DOHH2 (cell line): Measurements from ENCODE around the gene ALCAM.

Experiments used
- H3F3A ChIP-seq: fragments of 200-600 bp; sonication (generic), shearing (Covaris generic); 2 replicates; pipeline ENCODE4 v1.6.0; 2016; ENCODE audit warnings: antibody characterized with exemption, mild to moderate bottlenecking; ENCODE audit not compliant: control insufficient read depth, insufficient read depth
- H3K27ac ChIP-seq: fragments of 200-600 bp; sonication (generic); 2 replicates; pipeline ENCODE4 v1.5.1; 2014; ENCODE audit warnings: low read depth, mild to moderate bottlenecking, low read length, moderate library complexity
- H3K27me3 ChIP-seq: fragments of 200-600 bp; sonication (generic); 2 replicates; pipeline ENCODE4 v1.6.1; 2014; ENCODE audit warnings: mild to moderate bottlenecking, low read length, mixed read lengths; ENCODE audit not compliant: control insufficient read depth
- H3K36me3 ChIP-seq: fragments of 200-600 bp; sonication (generic); 2 replicates; pipeline ENCODE4 v1.6.1; 2014; ENCODE audit warnings: mild to moderate bottlenecking, low read length, moderate library complexity, mixed read lengths; ENCODE audit not compliant: control insufficient read depth
- H3K4me1 ChIP-seq: fragments of 200-600 bp; sonication (generic); 2 replicates; pipeline ENCODE4 v1.6.1; 2014; ENCODE audit warnings: mild to moderate bottlenecking, low read length, mixed read lengths; ENCODE audit not compliant: control insufficient read depth
- H3K4me2 ChIP-seq: fragments of 200-600 bp; sonication (generic); 2 replicates; pipeline ENCODE4 v1.6.0; 2014; ENCODE audit warnings: mild to moderate bottlenecking, low read length, moderate library complexity
- H3K4me3 ChIP-seq: fragments of 200-600 bp; sonication (generic); 2 replicates; pipeline ENCODE4 v1.5.1; 2014; ENCODE audit warnings: mild to moderate bottlenecking, low read length, mixed read lengths
- H3K79me2 ChIP-seq: fragments of 200-600 bp; sonication (generic); 2 replicates; pipeline ENCODE4 v1.6.1; 2014; ENCODE audit warnings: mild to moderate bottlenecking, low read length, mixed read lengths; ENCODE audit not compliant: control insufficient read depth
- H3K9me2 ChIP-seq: fragments of 200-600 bp; sonication (generic); replicated peaks from 2 replicates; pipeline ENCODE4 v1.6.1; 2014; ENCODE audit warnings: mild to moderate bottlenecking, low read length, mixed read lengths; ENCODE audit not compliant: control insufficient read depth
- H3K9me3 ChIP-seq: fragments of 200-600 bp; sonication (generic); 2 replicates; pipeline ENCODE4 v1.6.1; 2014; ENCODE audit warnings: antibody characterized with exemption, low read length, mixed read lengths; ENCODE audit not compliant: control insufficient read depth, insufficient read depth
- H4K20me1 ChIP-seq: fragments of 200-600 bp; sonication (generic); 2 replicates; pipeline ENCODE4 v1.6.0; 2014; ENCODE audit warnings: low read depth, mild to moderate bottlenecking, antibody characterized with exemption, low read length, moderate library complexity; ENCODE audit not compliant: control insufficient read depth, insufficient read depth
- EZH2phosphoT487 ChIP-seq: fragments of 200-600 bp; sonication (generic); IDR thresholded peaks from 2 replicates; pipeline ENCODE4 v1.6.1; 2017; ENCODE audit warnings: borderline replicate concordance, mild to moderate bottlenecking, antibody characterized with exemption, low read length, moderate library complexity, mixed read lengths
- TF ChIP-seq, protein P1 (sequence below): fragments of 200-600 bp; sonication (generic); IDR thresholded peaks from one replicate; pipeline ENCODE4 v1.5.1; 2014; ENCODE audit warnings: antibody characterized with exemption, mild to moderate bottlenecking, low read depth, low read length; ENCODE audit not compliant: poor library complexity, severe bottlenecking

Gene ALCAM

DNA sequence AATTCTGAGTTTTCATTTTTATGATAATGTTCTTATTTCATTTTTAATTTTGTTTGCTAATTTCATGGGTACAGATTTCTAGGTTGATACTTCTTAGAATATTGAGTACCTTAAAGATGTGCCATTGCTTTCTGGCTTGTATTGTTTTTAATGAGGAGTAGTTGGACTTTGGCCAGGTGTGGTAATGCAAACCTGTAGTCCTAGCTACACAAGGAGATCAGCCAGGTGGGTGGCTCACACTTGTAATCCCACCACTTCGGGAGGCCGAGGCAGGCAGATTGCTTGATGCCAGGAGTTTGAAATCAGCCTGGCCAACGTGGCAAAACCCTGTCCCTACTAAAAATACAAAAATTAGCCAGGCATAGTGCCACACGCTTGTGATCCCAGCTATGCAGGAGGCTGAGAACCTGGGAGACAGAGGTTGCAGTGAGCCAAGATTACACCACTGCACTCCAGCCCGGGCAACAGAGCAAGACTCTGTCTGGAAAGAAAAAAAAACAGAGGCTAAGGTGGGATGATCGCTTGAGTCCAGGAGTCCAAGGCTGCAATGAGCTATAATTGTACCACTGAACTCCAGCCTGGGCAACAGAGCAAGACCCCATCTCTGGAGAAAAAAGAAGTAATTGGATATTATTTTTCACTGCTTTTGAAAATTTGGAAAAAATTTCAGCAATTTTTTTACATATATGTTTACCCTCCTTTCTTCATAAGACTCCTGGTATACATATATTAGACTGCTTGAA, 198.0 kb downstream of the ALCAM start:
- Histone ChIP-seq H3K4me2 (no peak overlapping the region), H3K36me3 (no peaks in the 10 kb centered on the region), H4K20me1 (no peaks in the 10 kb centered on the region), H3K27me3 (no peaks in the 10 kb centered on the region), H3K4me3 (no peak overlapping the region), H3K4me1 (no peaks in the 10 kb centered on the region), H3K9me2 (no peaks in the 10 kb centered on the region), H3F3A (no peaks in the 10 kb centered on the region), H3K79me2 (no peaks in the 10 kb centered on the region), H3K9me3 (no peaks in the 10 kb centered on the region), H3K27ac (no peak overlapping the region)
- no peak for TF ChIP-seq EZH2phosphoT487
- TF ChIP-seq, protein P1, sequence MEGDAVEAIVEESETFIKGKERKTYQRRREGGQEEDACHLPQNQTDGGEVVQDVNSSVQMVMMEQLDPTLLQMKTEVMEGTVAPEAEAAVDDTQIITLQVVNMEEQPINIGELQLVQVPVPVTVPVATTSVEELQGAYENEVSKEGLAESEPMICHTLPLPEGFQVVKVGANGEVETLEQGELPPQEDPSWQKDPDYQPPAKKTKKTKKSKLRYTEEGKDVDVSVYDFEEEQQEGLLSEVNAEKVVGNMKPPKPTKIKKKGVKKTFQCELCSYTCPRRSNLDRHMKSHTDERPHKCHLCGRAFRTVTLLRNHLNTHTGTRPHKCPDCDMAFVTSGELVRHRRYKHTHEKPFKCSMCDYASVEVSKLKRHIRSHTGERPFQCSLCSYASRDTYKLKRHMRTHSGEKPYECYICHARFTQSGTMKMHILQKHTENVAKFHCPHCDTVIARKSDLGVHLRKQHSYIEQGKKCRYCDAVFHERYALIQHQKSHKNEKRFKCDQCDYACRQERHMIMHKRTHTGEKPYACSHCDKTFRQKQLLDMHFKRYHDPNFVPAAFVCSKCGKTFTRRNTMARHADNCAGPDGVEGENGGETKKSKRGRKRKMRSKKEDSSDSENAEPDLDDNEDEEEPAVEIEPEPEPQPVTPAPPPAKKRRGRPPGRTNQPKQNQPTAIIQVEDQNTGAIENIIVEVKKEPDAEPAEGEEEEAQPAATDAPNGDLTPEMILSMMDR = no peak

DNA sequence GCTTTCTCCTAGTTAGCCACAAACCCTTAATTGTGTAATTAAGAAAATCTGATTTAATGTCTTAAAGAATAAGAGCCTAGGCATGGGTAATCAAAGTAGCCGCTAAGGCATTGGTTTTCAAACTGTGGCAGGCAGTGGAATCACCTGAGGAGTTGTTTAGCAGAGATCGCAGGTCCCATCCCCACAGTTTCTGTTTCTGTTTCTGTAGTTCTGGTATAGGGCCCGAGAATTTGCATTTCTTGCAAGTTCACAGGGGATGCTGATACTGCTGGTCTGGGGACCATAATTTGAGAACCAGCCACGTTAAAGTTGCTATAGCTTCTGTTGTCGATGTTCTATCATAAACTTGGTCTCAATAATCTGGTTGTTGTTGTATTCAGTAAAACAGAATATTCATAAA, 204.3 kb downstream of the ALCAM start:
- no peak overlapping the region for H3K27ac ChIP-seq
- no peak overlapping the region for H3K4me2 ChIP-seq
- no peak for TF ChIP-seq EZH2phosphoT487
- H3K36me3 ChIP-seq = no peaks in the 10 kb centered on the region
- H3K79me2 ChIP-seq = no peaks in the 10 kb centered on the region
- H3K4me3 ChIP-seq = no peak overlapping the region
- H3F3A ChIP-seq = no peaks in the 10 kb centered on the region
- no peaks in the 10 kb centered on the region for H3K4me1 ChIP-seq
- no peaks in the 10 kb centered on the region for H3K9me2 ChIP-seq
- no peaks in the 10 kb centered on the region for H3K27me3 ChIP-seq
- no peaks in the 10 kb centered on the region for H4K20me1 ChIP-seq
- no peaks in the 10 kb centered on the region for H3K9me3 ChIP-seq

DNA sequence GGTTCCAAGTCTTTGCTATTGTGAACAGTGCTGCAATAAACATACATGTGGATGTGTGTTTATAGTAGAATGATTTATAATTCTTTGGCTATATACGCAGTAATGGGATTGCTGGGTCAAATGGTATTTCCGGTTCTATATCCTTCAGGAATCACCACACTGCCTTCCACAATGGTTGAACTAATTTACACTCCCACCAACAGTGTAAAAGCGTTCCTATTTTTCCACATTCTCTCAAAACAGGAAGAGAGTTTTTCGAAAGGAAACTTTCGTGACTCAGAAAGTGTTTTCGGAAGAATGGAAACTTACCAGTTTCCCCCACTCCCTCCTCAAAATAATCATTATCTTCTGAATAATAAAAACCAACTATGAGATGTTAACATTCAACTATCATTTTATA, 205.8 kb downstream of the ALCAM start:
- no peaks in the 10 kb centered on the region for H3K4me1 ChIP-seq
- no peaks in the 10 kb centered on the region for H3K79me2 ChIP-seq
- no peaks in the 10 kb centered on the region for H3K9me2 ChIP-seq
- no peak overlapping the region for H3K4me3 ChIP-seq
- H3K27me3 ChIP-seq = no peaks in the 10 kb centered on the region
- H3K27ac ChIP-seq = no peak overlapping the region
- no peaks in the 10 kb centered on the region for H3K9me3 ChIP-seq
- H4K20me1 ChIP-seq = no peaks in the 10 kb centered on the region
- no peak for TF ChIP-seq EZH2phosphoT487
- TF ChIP-seq, protein P1 = no peak
- H3K4me2 ChIP-seq = no peak overlapping the region
- H3K36me3 ChIP-seq = no peaks in the 10 kb centered on the region
- H3F3A ChIP-seq = no peaks in the 10 kb centered on the region

DNA sequence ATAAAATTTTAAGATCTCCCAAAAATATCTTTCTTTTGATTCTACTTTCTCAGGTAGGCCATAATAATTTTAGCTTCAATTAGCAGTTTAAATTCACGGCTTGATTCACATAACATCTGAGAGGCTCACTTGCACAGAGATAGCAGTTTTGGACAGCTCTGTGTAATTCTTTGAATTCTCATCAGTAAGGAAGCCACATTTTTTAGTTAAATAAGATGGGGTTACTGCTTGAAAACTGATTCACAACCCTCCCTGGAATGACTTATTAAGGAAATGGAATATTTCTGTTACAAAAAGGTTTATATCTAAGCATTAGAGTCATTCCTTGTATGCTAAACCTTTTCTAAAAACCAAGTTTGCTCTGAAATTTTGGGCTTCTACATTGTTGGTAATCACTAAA, 212.7 kb downstream of the ALCAM start:
- Histone ChIP-seq H3K79me2 (no peaks in the 10 kb centered on the region), H3K36me3 (no peaks in the 10 kb centered on the region), H3K27ac (no peak overlapping the region), H3K4me3 (no peak overlapping the region), H3F3A (no peaks in the 10 kb centered on the region), H4K20me1 (no peaks in the 10 kb centered on the region), H3K9me2 (no peaks in the 10 kb centered on the region), H3K4me2 (no peak overlapping the region), H3K9me3 (no peaks in the 10 kb centered on the region), H3K4me1 (no peaks in the 10 kb centered on the region), H3K27me3 (no peaks in the 10 kb centered on the region)
- TF ChIP-seq, protein P1 = no peak
- no peak for TF ChIP-seq EZH2phosphoT487
